ENCODE results near the gene HSF5. TPM values are rescaled to one million over a fixed set of nuclear protein-coding genes. Genes with fewer than 3 reads are reported as not detected.

The HSF5 gene
- total RNA-seq, 1 experiment from 2014 or later, result not detected

DNA sequence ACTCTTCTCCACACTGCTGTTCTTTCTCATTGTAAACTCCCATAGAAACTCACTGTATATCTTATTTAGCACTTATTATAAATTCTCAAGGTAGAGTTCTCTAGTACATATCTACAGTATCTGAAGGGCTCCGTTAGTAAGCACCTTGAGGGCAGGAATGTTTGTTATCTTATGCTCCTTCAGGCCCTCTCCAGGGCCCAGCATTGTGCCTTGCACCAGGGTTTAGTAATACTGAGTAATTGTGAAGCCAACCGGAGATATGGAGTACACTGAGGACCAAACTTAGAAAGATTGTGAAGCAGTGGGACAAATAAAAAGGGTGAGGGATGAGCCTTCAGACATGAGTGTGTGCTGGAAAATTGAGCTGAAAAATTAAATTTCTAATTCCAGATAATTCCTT, 97.3 kb downstream of the HSF5 start:
- no peak for ATAC-seq
- H3K4me1 ChIP-seq (ENCODE audit: insufficient read depth, low read length), result peaks cover 57% of the 10 kb centered on the region
- peaks cover 4% of the 10 kb centered on the region for H3F3A ChIP-seq (ENCODE audit: low read length, unreplicated experiment)
- CTCF ChIA-PET, result no interaction called here
- no peak for DNase-seq
- H4K20me1 ChIP-seq (ENCODE audit: low read length), result no peaks in the 10 kb centered on the region
- H3K79me2 ChIP-seq (ENCODE audit: low read length), result no peaks in the 10 kb centered on the region
- H3K27ac ChIP-seq (ENCODE audit: low read length), result peak overlapping the region; percentile 20; the same call in 1 of the 2 replicates
- BruUV-seq (replicated peaks), result no TSS peak
- no peaks in the 10 kb centered on the region for H3K9me3 ChIP-seq (ENCODE audit: low read length)
- intact Hi-C loops (cut with micrococcal nuclease), result loop anchor here (1.0 kb wide), 1 partner anchor 26 kb away; the partner anchor contains the start of gene RNF43
- H3K9ac ChIP-seq (ENCODE audit: low read length), result no peak overlapping the region
- no peaks in the 10 kb centered on the region for H3K9me2 ChIP-seq (replicated peaks; ENCODE audit: low read length)
- H3K27me3 ChIP-seq (ENCODE audit: low read length), result no peaks in the 10 kb centered on the region
- no peak overlapping the region for H3K4me3 ChIP-seq (ENCODE audit: low read length)
- TF ChIP-seq EZH2phosphoT487 (IDR thresholded peaks at IDR 0.05; ENCODE audit: borderline replicate concordance, low read length) (no peak), EZH2 (IDR thresholded peaks at IDR 0.05; ENCODE audit: low read length, unreplicated experiment) (no peak)
- TF ChIP-seq, protein P1, sequence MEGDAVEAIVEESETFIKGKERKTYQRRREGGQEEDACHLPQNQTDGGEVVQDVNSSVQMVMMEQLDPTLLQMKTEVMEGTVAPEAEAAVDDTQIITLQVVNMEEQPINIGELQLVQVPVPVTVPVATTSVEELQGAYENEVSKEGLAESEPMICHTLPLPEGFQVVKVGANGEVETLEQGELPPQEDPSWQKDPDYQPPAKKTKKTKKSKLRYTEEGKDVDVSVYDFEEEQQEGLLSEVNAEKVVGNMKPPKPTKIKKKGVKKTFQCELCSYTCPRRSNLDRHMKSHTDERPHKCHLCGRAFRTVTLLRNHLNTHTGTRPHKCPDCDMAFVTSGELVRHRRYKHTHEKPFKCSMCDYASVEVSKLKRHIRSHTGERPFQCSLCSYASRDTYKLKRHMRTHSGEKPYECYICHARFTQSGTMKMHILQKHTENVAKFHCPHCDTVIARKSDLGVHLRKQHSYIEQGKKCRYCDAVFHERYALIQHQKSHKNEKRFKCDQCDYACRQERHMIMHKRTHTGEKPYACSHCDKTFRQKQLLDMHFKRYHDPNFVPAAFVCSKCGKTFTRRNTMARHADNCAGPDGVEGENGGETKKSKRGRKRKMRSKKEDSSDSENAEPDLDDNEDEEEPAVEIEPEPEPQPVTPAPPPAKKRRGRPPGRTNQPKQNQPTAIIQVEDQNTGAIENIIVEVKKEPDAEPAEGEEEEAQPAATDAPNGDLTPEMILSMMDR (conservative IDR thresholded peaks at IDR 0.05; ENCODE audit: low read depth, low read length), result no peak
- POLR2A ChIA-PET (ENCODE audit: unreplicated experiment), result no interaction called here
- H3K36me3 ChIP-seq (ENCODE audit: low read depth, low read length), result no peaks in the 10 kb centered on the region
- peak overlapping the region; percentile 63 for H3K4me2 ChIP-seq (ENCODE audit: low read length)
- H2AFZ ChIP-seq (ENCODE audit: low read length), result no peak overlapping the region

GRCh38 chr17:58388302-58389190, 99.7 kb downstream of the HSF5 start:
- no peaks in the 10 kb centered on the region for H3K9me3 ChIP-seq (ENCODE audit: low read length)
- TF ChIP-seq EZH2phosphoT487 (IDR thresholded peaks at IDR 0.05; ENCODE audit: borderline replicate concordance, low read length) (no peak; the same call in 1 of the 2 replicates), EZH2 (IDR thresholded peaks at IDR 0.05; ENCODE audit: low read length, unreplicated experiment) (no peak)
- TF ChIP-seq, protein P1 (conservative IDR thresholded peaks at IDR 0.05; ENCODE audit: low read depth, low read length), result no peak
- peak; percentile 71 for DNase-seq
- H3K4me2 ChIP-seq (ENCODE audit: low read length), result peak overlapping the region; percentile 71
- H4K20me1 ChIP-seq (ENCODE audit: low read length), result no peaks in the 10 kb centered on the region
- ATAC-seq, result peak; percentile 14; the same call in 1 of the 2 replicates
- no peaks in the 10 kb centered on the region for H3K79me2 ChIP-seq (ENCODE audit: low read length)
- CTCF ChIA-PET, result interaction anchor here (0.6 to 0.7 kb wide), 2 partner anchors 16 to 29 kb away, joined by 5 to 6 read pairs; no protein-coding TSS in a partner anchor
- H3K27ac ChIP-seq (ENCODE audit: low read length), result peak overlapping the region; percentile 82
- no peaks in the 10 kb centered on the region for H3K36me3 ChIP-seq (ENCODE audit: low read depth, low read length)
- no peaks in the 10 kb centered on the region for H3K9me2 ChIP-seq (replicated peaks; ENCODE audit: low read length)
- no peaks in the 10 kb centered on the region for H3K27me3 ChIP-seq (ENCODE audit: low read length)
- H3K4me1 ChIP-seq (ENCODE audit: insufficient read depth, low read length), result peaks cover 44% of the 10 kb centered on the region
- intact Hi-C loops (cut with micrococcal nuclease), result loop anchor here (1.0 kb wide), 1 partner anchor 36 kb away; the partner anchor contains the start of gene SUPT4H1
- H3F3A ChIP-seq (ENCODE audit: low read length, unreplicated experiment), result peaks cover 4% of the 10 kb centered on the region
- H3K9ac ChIP-seq (ENCODE audit: low read length), result peak overlapping the region; percentile 20; the same call in 1 of the 2 replicates
- BruUV-seq (replicated peaks), result no TSS peak
- H2AFZ ChIP-seq (ENCODE audit: low read length), result no peak overlapping the region
- H3K4me3 ChIP-seq (ENCODE audit: low read length), result peak overlapping the region; percentile 25
- POLR2A ChIA-PET (ENCODE audit: unreplicated experiment), result interaction anchor here (0.5 to 1.0 kb wide), 3 partner anchors 27 to 381 kb away, joined by 4 to 5 read pairs (median 4); no protein-coding TSS in a partner anchor
